ENCODE data around the gene KLK7. TPM values are rescaled to one million over a fixed set of nuclear protein-coding genes. Genes with fewer than 3 reads are reported as not detected.

KLK7 gene
- total RNA-seq, 1 experiment from 2014 or later: 0.66 TPM

- ChIA-PET CTCF (no interaction called here), POLR2A (no interaction called here)
- DNase-seq (ENCODE audit: low spot score): no peak
- peaks cover 24% of the 10 kb centered on the region for H3K9me3 Mint-ChIP-seq
- no peak overlapping the region for H3K4me3 Mint-ChIP-seq
- no peaks in the 10 kb centered on the region for H3K4me1 Mint-ChIP-seq
- H3K27ac Mint-ChIP-seq: no peak overlapping the region
- H3K36me3 Mint-ChIP-seq: no peaks in the 10 kb centered on the region
- no peak for ATAC-seq
- no peak for TF ChIP-seq TCF7 (CRISPR knock-in tag; IDR thresholded peaks at IDR 0.05; ENCODE audit: low read depth)
- TF ChIP-seq JAZF1 (CRISPR knock-in tag; IDR thresholded peaks at IDR 0.05): no peak
- no peak for TF ChIP-seq E2F1 (CRISPR knock-in tag; IDR thresholded peaks at IDR 0.05)
- no peak for TF ChIP-seq ZNF423 (CRISPR knock-in tag; IDR thresholded peaks at IDR 0.05)
- TF ChIP-seq ZNF671 (CRISPR knock-in tag; IDR thresholded peaks at IDR 0.05): no peak
- no peak for TF ChIP-seq ZNF138 (CRISPR knock-in tag; conservative IDR thresholded peaks at IDR 0.05)
- no peak for TF ChIP-seq ESRRA (CRISPR knock-in tag; IDR thresholded peaks at IDR 0.05; ENCODE audit: borderline replicate concordance)
- TF ChIP-seq HMGA2 (CRISPR knock-in tag; IDR thresholded peaks at IDR 0.05): no peak
- TF ChIP-seq JUN (CRISPR knock-in tag; IDR thresholded peaks at IDR 0.05): no peak
- TF ChIP-seq GABPB1 (CRISPR knock-in tag; IDR thresholded peaks at IDR 0.05): no peak
- H3K27me3 Mint-ChIP-seq (ENCODE audit: low read depth): peaks cover 28% of the 10 kb centered on the region
Measured at GRCh38 chr19:50939596-50939995, 44.1 kb downstream of the KLK7 start.

- ATAC-seq: no peak
- no peaks in the 10 kb centered on the region for H3K36me3 Mint-ChIP-seq
- ChIA-PET CTCF (interaction anchor here (8.1 kb wide), 1 partner anchor 84 kb away, joined by 93 read pairs; no protein-coding TSS in a partner anchor), POLR2A (interaction anchor here (0.7 kb wide), 1 partner anchor 154 kb away, joined by 3 read pairs; no protein-coding TSS in a partner anchor)
- no peak for DNase-seq (ENCODE audit: low spot score)
- peaks cover 32% of the 10 kb centered on the region for H3K27me3 Mint-ChIP-seq (ENCODE audit: low read depth)
- H3K4me1 Mint-ChIP-seq: peaks cover 6% of the 10 kb centered on the region
- TF ChIP-seq CBFB (CRISPR knock-in tag; IDR thresholded peaks at IDR 0.05; ENCODE audit: low read depth): no peak
- TF ChIP-seq ZNF317 (CRISPR knock-in tag; IDR thresholded peaks at IDR 0.05; ENCODE audit: borderline replicate concordance, low read depth): no peak
- TF ChIP-seq ATF3 (CRISPR knock-in tag; conservative IDR thresholded peaks at IDR 0.05): no peak
- TF ChIP-seq E2F1 (CRISPR knock-in tag; IDR thresholded peaks at IDR 0.05): no peak
- no peak for TF ChIP-seq NR2C2 (CRISPR knock-in tag; IDR thresholded peaks at IDR 0.05)
- TF ChIP-seq FOXJ3 (CRISPR knock-in tag; IDR thresholded peaks at IDR 0.05; ENCODE audit: borderline replicate concordance): no peak
- TF ChIP-seq GABPB1 (CRISPR knock-in tag; IDR thresholded peaks at IDR 0.05): no peak
- no peak for TF ChIP-seq ZNF219 (CRISPR knock-in tag; IDR thresholded peaks at IDR 0.05; ENCODE audit: borderline replicate concordance)
- no peak for TF ChIP-seq SMAD3 (CRISPR knock-in tag; IDR thresholded peaks at IDR 0.05; ENCODE audit: borderline replicate concordance)
- TF ChIP-seq OVOL2 (CRISPR knock-in tag; IDR thresholded peaks at IDR 0.05; ENCODE audit: borderline replicate concordance): no peak
- no peak for TF ChIP-seq ESRRA (CRISPR knock-in tag; IDR thresholded peaks at IDR 0.05; ENCODE audit: borderline replicate concordance)
- no peak for TF ChIP-seq TCF7 (CRISPR knock-in tag; IDR thresholded peaks at IDR 0.05; ENCODE audit: low read depth)
- no peak for TF ChIP-seq TP53 (CRISPR knock-in tag; IDR thresholded peaks at IDR 0.05)
- no peak overlapping the region for H3K4me3 Mint-ChIP-seq
- H3K9me3 Mint-ChIP-seq: no peaks in the 10 kb centered on the region
- no peak overlapping the region for H3K27ac Mint-ChIP-seq
Measured at GRCh38 chr19:50933640-50934039, 50.1 kb downstream of the KLK7 start.

GRCh38 chr19:50932690-50933083, 51.0 kb downstream of the KLK7 start:
- Mint-ChIP-seq H3K36me3 (no peaks in the 10 kb centered on the region), H3K4me3 (no peak overlapping the region), H3K27ac (no peak overlapping the region), H3K4me1 (peaks cover 6% of the 10 kb centered on the region), H3K9me3 (no peaks in the 10 kb centered on the region), H3K27me3 (ENCODE audit: low read depth) (peaks cover 34% of the 10 kb centered on the region)
- CTCF ChIA-PET: interaction anchor here (0.7 to 8.1 kb wide), 2 partner anchors 85 to 1786 kb away, joined by 3 to 93 read pairs; no protein-coding TSS in a partner anchor
- DNase-seq (ENCODE audit: low spot score) (no peak), ATAC-seq (no peak)
- POLR2A ChIA-PET: interaction anchor here (0.7 kb wide), 1 partner anchor 154 kb away, joined by 3 read pairs; no protein-coding TSS in a partner anchor
- no peak for TF ChIP-seq IRF1 (CRISPR knock-in tag; IDR thresholded peaks at IDR 0.05)
- TF ChIP-seq ZSCAN18 (CRISPR knock-in tag; IDR thresholded peaks at IDR 0.05): no peak
- TF ChIP-seq OVOL2 (CRISPR knock-in tag; IDR thresholded peaks at IDR 0.05; ENCODE audit: borderline replicate concordance): no peak
- TF ChIP-seq CREB1 (CRISPR knock-in tag; IDR thresholded peaks at IDR 0.05): no peak
- no peak for TF ChIP-seq ZMAT4 (CRISPR knock-in tag; IDR thresholded peaks at IDR 0.05)
- no peak for TF ChIP-seq NFYB (CRISPR knock-in tag; conservative IDR thresholded peaks at IDR 0.05; ENCODE audit: low read depth)
- no peak for TF ChIP-seq PRDM15 (CRISPR knock-in tag; IDR thresholded peaks at IDR 0.05)

Data from WTC11 (cell line).